Medulla oblongata (tissue), 1 donor: ENCODE results near the gene NSG1.
"Not testable (repeated sequence)": the region's sequence is repeated elsewhere in the genome, so short reads cannot be mapped to it uniquely, and the experiment has no call there.

ENCODE experiments used
- DNase-seq: peaks from one replicate; pipeline ENCODE4 v3.0.0-alpha.2; 2015; ENCODE audit errors: extremely low spot score

NSG1 gene, protein sequence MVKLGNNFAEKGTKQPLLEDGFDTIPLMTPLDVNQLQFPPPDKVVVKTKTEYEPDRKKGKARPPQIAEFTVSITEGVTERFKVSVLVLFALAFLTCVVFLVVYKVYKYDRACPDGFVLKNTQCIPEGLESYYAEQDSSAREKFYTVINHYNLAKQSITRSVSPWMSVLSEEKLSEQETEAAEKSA

DNA sequence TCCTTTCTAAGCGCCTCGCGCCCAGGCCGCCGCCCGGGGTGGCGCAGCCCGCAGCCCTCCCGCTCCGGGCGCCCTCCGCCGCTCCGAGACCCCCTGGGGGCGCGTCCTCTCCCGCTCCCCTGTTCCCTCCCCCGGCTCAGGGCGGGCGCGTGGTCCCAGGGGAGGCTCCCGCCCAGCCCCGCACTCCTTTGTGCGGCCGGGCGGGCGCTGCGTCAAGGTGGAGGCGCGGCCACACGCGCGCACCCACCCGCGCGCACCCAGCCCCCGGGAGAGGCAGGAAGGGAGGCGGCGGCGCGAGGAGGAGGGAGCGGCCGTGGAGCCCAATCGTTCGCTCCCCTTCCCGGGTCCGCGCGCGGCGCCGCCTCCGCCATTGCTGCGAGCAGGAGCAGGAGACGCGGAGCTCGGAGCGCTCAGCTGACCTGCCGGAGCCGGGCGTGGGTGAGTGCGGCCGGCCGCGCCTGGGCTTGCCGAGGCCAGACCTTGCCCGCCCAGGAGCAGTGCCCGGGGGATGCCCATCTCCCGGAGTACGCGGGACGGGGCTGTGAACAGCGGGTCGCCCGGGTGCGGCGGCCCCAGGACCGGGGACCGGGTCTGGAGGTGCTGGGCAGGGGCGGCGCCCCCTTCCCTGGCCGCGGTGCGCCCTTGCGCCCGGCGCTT lies at the start of gene NSG1:
Gene NSG1, plus strand, starts transcription at position 367 of the 657 bp plus-strand sequence. CDS start 528 bp downstream, outside the sequence.
- DNase-seq, result no peak

DNA sequence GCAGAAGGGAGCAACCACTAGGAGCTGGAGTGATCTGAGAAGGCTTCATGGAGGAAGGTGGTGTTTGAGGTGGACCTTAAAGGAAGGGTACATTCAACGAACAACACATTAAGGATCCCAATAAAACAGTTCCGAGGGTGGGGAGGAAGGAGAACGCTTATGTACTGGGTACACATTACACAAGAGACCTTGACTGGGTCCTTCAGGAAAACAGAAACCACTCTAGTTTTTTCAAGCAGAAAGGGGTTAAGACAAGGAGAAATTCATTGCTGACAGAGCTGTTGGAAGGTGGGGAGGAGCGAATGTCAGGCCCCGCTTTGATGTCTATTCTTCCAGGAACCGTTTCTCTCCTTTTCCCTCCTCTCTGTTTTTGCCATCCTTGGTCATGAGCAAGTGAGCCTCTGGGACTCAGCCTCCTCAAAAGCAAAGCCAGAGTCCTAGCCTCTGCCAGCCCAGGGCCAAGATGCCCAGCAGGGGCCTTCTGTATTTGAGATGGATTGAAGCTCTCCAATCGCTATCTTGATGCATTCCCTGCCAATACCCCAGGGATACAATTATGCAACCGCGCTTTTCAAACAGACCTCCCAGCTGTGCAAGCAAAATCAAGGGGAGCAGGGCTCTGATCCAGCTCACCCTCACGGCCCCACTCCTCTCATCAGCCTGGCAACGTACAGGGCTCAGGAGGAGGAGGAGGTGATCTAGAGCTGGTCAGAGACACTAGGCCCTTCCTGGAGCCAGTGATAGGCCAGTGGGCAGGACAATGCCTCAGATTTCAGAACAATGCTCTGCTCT lies 48.5 kb upstream of the NSG1 start:
- no peak for DNase-seq

DNA sequence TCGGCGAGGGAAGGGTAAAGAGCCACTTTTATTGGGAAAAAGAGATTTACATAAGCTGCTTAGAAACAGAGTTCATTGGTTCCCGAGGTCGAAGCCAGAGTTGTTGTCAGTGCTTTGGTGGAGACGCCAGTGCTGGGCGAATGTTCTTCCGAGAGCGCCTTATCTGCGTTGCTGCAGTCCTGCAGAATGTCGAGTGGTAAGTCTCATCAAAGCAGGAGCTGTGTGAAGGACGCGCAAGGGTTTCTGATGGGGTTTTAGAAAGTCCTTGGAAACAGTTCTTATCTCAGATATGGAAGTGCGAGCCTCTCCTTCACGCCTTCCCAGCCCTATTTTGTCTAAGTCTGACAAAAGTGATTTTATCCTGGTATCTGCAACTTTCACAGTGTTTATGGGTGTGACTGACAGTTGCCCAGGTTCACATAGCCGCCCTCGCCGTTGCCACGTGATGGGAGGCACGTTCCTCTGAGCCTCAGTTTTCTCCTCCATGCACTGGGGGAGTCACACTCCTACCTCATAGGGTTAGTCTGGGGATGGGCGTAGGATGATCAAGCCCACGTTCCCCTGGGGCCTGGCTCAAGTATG lies 47.3 kb upstream of the NSG1 start:
- no peak for DNase-seq

DNA sequence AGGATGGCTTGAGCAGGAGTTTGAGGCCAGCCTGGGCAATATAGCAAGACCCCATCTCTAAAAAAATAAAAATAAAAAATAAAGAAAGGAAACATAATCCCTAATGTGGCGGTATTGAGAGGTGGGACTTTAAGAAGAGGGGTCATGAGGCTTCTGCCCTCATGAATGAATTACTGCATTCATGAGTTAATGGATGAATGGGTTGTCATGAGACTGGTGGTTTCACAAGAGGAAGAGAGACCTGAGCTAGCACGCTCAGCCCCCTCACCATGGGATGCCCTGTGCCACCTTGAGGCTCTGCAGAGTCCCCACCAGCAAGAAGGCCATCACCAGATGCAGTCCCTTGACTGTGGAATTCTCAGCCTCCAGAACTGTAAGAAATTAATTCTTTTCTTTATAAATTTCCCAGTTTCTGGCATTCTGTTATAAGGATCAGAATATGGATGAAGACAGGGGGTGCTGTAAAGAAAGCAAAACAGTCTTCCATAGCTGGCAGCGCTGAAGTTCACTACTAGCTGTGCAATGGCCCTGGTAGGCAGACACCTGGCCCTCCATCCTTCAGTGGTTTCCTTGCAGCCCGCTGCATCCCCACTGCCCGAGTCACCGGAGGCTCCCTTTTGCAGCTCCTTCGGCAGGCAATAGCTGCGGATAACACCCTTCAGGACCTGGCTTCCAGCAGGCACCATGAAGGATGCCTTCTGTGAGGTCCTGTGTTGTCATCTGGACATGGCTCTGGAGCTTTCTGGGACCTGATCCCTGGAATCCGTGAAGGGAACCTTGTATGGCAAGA lies 44.8 kb upstream of the NSG1 start:
- DNase-seq, result no peak

DNA sequence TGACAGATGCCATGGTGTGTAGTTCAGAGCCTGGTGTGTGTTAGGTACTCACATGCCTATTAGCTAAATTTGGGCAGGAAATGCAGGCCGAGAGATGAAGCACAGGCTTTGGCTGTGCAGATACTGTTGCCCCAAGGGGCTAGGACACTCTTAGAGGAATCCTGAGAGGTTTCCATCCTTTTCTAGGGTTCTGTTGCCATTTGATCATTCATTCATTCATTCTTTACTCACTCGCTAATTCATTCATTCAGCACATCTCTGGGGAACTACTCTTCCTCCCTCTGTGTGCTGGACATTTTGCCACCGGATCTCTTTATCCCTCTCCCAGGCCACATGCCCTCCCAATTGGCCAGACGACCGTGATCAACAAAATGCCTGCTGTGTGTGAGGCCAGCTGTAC lies 43.9 kb upstream of the NSG1 start:
- DNase-seq, result no peak

DNA sequence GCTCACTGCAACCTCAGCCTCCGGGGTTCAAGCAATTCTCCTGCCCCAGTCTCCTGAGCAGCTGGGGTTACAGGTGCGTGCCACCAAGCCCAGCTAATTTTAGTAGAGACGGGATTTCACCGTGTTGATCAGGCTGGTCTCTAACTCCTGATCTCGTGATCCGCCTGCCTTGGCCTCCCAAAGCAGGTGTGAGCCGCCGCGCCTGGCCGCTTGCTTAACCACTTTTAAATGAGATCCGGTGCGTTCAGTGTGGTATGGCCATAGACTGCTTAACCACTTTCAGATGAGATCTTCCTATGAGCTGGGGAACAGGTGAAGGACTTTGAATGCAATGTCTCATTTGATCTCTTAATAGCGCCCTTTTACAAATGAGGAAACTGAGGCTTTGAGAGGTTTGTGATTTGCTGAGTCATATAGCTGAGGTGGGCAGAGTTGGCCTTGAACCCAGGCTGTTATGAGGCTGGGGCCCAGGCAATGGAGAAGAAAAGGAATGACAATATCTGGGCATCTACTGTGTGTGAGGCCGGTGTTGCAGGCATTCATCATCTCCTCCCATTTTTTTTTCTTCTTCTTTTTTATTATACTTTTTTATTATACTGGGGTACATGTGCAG lies 41.9 kb upstream of the NSG1 start:
- no peak for DNase-seq

DNA sequence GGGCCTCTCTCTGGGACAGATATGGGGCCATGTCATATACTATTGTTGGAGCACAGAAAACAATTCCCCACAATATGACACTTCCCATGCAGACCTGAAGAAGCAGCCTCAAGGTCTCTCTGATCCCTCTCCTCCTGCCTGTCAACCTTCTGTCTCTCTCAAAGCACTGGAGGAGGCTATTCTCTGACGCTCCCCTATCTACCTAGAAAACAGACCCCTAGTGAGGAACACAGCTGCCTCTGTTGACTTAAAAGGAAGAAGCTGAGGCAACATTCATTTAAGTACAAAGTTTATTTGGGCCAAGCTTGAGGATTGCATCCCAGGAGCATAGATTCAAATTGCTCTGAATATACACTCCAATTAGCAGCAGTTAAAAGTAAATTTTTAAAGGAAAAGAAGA lies 39.3 kb upstream of the NSG1 start:
- no peak for DNase-seq

DNA sequence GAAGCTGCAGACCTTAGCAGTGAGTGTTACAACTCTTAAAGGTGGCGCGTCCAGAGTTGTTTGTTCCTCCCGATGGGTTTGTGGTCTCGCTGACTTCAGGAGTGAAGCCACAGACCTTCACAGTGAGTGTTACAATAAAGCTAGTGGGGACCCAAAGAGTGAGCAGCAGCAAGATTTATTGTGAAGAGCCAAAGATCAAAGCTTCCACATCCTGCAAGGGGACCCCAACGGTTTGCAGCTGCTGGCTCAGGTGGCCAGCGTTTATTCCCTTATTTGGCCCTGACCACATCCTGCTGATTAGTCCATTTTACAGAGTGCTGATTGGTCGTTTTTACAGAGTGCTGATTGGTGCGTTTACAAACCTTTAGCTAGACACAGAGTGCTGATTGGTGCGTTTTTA lies 38.3 kb upstream of the NSG1 start:
- not testable (repeated sequence) for DNase-seq

DNA sequence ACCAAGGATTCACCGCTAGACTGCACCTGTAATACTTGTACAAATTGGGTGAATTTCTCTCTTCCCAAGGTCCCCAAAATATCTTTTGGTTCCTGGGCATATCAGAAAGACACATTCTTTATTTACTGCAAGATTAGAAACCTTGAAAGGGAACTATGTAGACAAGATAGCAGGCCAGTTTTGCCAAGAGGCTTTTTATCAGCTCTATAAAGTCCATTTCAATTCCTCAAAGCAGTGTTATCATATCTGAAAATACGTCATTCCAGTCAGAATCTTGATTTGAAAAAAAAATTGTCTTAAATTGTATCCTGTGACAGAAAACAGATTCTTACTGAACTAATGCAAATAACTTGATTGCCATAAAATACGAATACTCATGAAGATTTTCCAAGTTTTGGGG lies 37.0 kb upstream of the NSG1 start:
- DNase-seq, result no peak

DNA sequence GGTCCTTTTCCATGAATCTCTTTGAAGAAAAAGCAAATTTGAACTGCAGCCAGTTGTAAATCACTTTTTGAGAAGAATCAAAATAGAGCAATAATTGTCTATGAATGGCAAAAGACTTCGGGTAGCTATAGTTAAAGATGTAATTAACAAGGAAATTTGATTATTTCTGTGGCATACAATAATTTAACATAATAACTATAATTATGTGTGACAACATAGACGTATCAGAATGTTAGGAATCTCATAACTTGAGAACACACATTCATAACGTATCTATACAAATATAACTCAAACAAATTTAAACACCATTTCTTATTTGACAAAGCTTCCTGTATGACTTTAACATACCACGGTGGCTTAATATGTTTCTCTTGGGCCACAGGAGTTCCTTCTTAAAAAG lies 36.0 kb upstream of the NSG1 start:
- DNase-seq, result no peak

DNA sequence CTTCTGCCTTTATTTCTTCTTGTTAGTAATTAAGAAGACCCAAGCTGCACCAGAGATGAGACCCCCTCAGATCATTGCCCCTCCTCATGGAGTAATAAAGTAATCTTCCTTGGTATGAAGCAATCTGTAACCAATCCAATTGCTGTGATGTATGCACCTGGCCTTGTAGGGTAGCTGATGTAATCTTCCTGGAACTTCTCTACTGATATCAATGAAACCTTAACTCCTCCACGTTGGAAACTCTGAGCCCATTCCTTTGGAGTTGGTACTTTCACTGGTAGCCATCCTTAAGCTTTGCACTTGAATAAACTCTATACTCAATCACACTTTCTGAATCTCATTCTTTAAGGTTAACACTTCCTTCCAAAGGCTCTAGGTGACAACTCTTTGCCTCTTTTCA lies 31.6 kb upstream of the NSG1 start:
- DNase-seq, result no peak

DNA sequence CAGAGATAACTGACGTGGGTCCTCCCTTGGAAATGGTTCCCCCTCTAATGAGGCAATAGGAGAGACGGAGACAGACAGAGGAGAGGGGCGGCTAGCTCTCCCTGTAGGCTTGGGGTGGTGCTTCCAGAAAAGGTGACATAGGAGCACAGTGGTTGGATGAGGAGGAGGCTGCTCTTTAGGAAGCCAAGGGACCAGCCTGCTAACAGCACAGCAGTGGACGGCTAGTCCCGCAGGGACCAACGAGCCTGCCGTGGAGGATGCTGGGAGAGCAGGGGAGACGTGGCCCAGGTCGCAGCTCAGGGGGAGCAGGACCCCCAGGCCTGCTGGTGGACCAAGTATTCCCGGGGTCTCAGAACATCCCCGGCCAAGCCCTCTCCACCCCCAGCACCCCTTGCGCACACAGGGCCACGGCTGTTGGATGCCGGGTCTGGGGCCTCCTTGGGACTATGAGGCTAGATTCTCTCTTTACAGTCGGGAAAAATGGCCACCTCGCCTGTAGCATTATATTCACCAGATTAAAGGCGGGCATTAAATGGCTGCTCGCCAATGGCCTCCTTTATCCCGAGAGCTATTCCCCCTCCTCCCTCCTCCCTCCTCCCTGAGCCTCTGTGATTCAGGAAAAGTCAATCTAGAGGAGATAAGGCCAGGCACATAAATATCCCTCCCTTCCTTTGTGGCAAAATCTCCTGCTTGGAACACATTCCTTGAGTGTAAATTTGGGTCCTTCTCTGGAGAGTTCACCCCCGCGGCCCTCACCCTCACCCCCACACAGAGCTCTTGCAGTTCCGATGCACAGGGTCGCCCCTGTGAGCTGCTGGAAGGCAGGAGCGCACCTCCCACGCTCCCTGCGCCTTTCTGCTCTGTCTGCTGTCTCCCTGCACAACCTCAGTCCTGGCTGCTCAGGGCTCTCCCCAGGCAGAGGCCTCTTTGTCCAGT lies 30.5 kb upstream of the NSG1 start:
- no peak for DNase-seq

DNA sequence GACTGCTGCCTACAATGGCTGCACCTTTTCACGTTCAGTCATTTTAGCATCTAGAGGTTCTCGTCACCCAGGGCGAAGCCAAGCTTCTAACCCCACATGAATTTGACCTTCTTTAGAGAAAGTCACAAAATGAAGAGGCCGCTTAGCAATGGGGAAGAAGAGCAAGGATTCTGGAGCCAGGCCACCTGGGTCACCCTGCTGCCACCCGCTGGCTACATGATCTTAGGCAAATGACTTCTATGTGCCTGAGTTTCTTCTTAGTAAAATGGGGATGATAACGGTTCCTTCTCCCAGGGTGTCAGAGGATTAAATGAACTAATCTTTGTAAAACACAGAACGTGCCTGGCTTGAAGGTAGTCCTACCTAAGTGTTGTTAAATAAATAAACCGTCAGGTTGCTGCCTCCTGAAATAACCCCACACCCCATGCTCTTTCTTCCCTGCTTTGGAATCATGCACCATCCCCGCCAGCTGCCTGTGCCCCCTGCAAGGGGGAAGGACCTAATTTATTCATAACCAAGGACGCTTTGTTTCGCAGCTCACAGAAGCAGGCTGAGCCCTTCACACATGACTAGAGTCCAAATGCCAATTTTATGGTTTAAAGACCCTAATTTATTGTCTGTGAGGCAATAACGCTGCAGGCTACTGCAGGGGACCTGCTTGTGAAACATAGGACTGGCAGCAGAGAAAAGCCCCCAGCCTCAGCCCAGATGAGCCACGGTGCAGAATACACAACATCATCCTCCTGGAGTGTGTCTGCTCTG lies 28.6 kb upstream of the NSG1 start:
- no peak for DNase-seq

DNA sequence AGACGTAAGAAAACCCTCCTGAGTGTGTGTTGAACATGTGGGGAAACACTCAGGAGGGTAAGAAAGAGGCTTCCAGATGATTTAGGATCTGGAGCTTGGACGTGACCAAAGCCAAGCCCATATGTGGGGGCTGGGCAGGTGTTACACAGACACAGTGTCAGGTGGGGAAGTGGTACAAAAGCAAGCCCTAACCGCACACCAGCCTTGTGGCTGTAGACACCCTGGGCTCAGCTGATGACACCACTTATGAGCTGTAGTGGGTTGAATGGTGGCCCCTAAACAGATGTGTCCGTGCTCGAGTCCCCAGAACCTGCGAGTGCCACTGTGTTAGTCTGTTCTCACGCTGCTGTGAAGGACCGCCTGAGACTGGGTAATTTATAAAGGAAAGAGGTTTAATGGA lies 25.0 kb upstream of the NSG1 start:
- DNase-seq, result no peak

DNA sequence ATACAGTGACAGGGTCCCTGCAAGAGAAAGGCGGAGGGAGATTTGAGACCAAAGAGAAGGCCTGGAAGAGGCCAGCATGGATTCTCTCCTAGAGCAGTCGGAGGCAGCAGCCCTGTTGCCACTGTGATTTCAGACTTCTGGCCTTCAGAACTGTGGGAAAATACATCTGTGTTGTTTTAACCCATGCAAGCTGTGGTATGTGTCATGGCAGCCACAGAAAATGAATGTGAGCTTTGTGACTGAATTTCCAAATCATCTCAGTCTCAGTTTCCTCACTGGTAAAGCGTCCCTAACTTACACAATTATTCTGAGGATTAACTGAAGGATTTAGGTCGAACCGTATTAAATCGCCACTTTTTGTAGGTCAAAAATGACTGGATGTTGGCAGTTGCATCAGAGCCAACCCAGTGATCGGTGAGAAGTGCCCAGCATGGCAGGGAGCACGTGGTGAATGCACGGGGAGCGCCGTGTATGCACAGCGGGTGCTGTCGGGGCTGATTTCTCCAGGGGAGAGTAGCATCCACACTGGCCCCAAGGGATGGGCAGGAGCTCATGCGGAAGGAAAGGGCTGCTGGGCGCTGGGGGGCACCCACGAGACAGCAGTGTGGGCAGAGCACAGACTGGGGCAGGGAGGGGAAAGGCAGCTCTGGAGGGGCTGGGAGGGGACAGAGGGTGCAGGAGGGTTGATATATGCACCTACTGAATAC lies 23.8 kb upstream of the NSG1 start:
- no peak for DNase-seq

DNA sequence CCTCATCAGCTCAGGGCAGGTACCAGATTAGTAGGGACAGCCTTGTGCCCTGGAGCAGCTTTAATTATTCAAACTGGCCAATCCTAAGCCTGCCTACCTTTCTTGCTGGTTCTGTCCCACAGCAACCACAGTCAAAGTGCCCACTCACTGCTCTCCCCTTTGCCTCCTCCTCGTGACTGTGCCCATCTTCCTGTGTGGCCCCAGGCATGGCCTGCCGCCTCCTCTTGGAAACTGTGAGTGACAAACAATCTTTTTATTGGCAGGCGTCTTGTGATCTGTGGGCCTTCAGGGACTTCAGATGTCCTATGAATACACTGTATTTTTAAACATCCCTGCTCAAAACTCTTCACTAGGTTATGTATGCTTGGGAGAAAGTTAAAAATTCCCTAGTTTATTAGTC lies 22.8 kb upstream of the NSG1 start:
- DNase-seq, result no peak

DNA sequence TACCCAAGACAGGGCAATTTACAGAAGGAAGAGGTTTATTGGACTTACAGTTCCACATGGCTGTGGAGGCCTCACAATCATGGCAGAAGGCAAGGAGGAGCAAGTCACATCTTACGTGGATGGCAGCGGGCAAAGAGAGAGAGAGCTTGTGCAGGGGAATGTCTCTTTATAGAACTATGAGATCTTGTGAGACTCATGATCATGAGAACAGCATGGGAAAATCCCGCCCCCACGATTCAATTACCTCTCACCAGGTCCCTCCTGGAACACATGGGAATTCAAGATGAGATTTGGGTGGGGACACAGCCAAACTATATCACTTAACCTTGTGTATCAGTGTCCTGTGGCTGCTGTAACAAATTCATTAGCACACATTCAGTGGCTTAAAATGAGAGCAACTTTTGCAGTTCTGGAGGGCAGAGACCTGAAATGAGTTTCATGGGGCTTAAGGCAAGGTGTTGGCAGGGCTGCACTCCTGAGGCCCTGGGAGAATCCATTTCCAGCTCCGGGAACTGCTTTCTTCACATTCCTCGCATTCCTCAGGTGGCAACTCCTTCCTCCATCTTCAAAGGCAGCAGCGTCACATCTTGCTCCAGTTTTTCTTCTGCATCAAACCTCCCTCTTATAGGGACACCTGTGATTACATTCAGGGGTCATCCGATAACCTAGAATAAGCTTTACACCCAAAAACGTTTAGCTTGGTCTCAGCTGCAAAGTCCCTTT lies 22.3 kb upstream of the NSG1 start:
- DNase-seq, result no peak
